Stimulated activated effector memory CD8-positive, alpha-beta T cell treated with anti-CD3 and anti-CD28 coated beads, Interleukin-12 subunit alpha, Interleukin-12 subunit beta, amount 100 ng/mL, for 72 hours (primary cell): ENCODE measurements around the gene ATAT1.
"Not testable (repeated sequence)": the region's sequence is repeated elsewhere in the genome, so short reads cannot be mapped to it uniquely, and the experiment has no call there.

Experiments
- ATAC-seq: fragments of 150-1000 bp; cut with Tn5 transposase; 2 replicates; pipeline ENCODE4 v1.10.0; 2021
- DNase-seq, 2 donors: peaks; one replicate each; pipeline ENCODE4 v3.0.0; 2021 to 2022; ENCODE audit warnings: low spot score in 2 of 2
- H3K27ac Mint-ChIP-seq: one replicate; pipeline ENCODE4 v1.8.0; 2022; ENCODE audit warnings: mild to moderate bottlenecking, mixed read lengths
- H3K36me3 Mint-ChIP-seq: one replicate; pipeline ENCODE4 v1.8.0; 2022; ENCODE audit warnings: mild to moderate bottlenecking, mixed read lengths
- H3K4me1 Mint-ChIP-seq: one replicate; pipeline ENCODE4 v1.8.0; 2022; ENCODE audit warnings: mixed read lengths
- H3K4me3 Mint-ChIP-seq: one replicate; pipeline ENCODE4 v1.8.0; 2022; ENCODE audit warnings: mild to moderate bottlenecking, mixed read lengths
- H3K9me3 Mint-ChIP-seq: one replicate; pipeline ENCODE4 v1.8.0; 2022; ENCODE audit warnings: mixed read lengths

The ATAT1 gene

DNA sequence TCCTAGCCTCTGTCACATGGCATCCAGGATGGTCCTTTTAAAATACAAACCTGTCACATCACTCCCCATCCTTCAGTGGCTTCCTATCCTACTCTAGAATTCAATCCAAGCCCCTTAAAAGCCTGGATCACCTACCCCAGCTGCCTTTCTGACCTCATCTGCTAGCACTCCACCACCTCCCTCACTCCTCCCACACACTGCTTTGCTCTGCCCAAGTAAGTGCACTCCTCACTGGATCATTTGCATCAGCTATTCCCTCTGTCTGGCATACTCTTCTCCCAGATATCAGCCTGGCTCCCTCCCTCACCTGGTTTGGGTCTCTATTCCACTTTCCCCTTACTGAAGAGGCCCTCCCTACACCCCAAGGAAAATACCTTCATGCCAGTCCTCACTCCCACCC is 30.8 kb downstream of the ATAT1 start:
- no peaks in the 10 kb centered on the region for H3K4me1 Mint-ChIP-seq
- peaks cover 99% of the 10 kb centered on the region for H3K36me3 Mint-ChIP-seq
- DNase-seq: no peak
- no peak overlapping the region for H3K4me3 Mint-ChIP-seq
- ATAC-seq: no peak
- peak overlapping the region; percentile 14 for H3K27ac Mint-ChIP-seq
- no peaks in the 10 kb centered on the region for H3K9me3 Mint-ChIP-seq

DNA sequence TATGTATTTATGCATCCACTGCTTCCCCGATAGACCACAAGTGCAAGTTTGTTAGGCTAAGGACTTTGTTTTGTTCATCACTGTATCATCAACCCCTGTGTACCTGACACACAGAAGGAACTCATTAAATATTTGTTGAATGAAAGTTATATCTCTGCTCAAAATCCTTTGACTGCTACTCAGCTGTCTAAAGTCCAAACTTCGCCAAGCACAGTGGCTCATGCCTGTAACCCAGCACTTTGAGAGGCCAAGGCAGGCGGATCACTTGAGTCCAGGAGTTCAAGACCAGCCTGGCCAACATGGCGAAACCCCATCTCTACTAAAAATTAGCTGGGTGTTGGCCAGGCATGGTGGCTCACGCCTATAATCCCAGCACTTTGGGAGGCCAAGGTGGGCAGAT is 31.2 kb downstream of the ATAT1 start:
- not testable (repeated sequence) for H3K9me3 Mint-ChIP-seq, H3K4me3 Mint-ChIP-seq, ATAC-seq, DNase-seq, H3K4me1 Mint-ChIP-seq
- peak overlapping the region; percentile 14 for H3K27ac Mint-ChIP-seq
- peaks cover 99% of the 10 kb centered on the region for H3K36me3 Mint-ChIP-seq

DNA sequence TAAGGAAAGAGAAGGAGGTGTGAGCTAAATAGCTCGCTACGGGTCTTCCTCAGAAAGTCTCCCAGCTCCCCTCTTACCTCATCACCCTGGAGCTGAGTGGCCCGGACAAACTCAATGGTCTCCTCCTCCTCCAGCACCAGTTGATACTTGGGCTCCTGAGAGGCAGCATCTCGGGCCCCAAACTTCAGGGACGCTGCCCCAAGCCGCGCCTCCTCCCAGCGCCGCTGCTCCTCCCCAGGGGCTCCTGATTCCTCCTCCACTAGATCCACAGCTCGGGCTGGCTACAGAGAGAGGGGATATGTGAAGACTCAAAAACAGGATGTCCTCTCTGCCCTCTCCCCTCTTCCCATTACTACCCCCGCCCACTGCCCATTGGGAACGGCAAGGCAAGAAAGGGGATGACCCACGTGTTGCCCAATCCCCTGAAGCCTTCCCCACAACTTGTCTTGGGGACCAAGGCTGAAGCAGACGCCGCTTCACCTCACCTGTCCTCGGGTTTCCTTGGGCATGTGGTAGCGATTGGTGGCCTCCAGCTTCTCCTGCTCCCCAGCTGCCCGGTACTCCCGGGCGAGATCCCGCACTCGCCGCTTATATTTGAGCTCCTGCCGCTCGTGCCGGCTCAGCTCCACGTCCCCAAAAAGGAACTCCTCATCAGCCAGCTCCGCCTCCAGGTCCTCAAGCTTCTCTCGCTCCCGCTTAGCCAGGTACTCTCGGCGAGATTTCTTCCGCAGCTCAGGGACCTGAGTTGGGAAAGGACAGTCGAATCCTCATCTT is 38.5 kb downstream of the ATAT1 start:
- Mint-ChIP-seq H3K27ac (peak overlapping the region; percentile 72), H3K36me3 (peaks cover 97% of the 10 kb centered on the region), H3K9me3 (no peaks in the 10 kb centered on the region), H3K4me3 (no peak overlapping the region), H3K4me1 (peaks cover 14% of the 10 kb centered on the region)
- ATAC-seq (no peak), DNase-seq (no peak)

DNA sequence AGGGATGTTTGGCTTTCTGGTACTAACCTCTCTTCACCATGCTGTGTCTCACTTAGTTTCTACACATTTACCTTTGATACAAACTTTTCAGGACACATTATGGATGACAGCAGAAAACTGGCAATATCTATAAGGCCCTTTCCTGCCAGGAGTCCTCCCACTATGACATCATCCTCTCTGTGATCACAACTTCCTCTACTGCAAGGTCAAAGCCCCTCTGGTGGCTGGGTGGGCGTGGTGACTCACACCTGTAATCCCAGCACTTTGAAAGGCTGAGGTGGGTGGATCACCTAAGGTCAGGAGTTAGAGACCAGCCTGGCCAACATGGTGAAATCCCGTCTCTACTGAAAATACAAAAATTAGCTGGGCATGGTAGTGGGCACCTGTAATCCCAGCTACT is 39.6 kb downstream of the ATAT1 start:
- DNase-seq: not testable (repeated sequence)
- peak; percentile 87 for ATAC-seq

DNA sequence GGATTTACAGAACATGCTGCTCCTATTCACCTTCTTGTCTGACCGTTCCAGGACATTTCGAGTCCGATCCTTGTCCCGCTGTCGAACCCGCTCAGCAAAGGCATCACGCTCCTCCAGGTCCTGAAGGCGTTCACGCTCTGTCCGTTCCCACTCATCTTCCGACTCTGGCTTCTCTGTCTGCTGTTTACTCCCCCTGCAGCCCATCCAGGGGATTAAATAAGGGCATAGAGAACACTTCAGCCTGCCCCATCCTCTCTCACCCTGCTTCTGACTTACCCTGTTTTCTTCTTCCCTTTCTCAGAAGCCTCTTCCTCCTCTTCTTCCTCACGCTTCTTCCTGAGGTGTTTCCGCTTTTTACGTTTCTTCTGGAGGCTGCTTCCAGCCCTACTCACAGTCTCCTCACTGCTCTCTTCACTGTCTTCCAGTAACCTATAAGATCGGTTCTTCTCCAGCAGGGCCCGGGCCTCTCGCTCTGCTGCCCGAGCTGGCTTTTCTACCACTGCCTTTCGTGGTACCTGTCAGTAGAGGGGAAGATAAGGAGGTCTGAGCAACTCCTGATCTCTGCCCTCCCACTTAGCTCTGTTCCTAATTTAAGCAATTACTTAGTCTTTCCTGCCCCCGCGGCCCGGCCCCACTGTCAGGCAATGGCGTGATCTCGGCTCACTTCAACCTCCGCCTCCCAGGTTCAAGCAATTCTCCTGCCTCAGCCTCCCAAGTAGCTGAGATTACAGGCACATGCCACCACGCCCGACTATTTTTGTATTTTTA is 44.3 kb downstream of the ATAT1 start:
- no peak for DNase-seq
- H3K36me3 Mint-ChIP-seq: peaks cover 77% of the 10 kb centered on the region
- peak overlapping the region; percentile 85 for H3K4me3 Mint-ChIP-seq
- ATAC-seq: no peak
- H3K9me3 Mint-ChIP-seq: no peaks in the 10 kb centered on the region
- H3K27ac Mint-ChIP-seq: peak overlapping the region; percentile 89
- peaks cover 32% of the 10 kb centered on the region for H3K4me1 Mint-ChIP-seq

More for the DNA sequence above, 39.6 kb downstream of the ATAT1 start:
- not testable (repeated sequence) for H3K9me3 Mint-ChIP-seq, H3K4me3 Mint-ChIP-seq
- H3K4me1 Mint-ChIP-seq: peaks cover 25% of the 10 kb centered on the region
- peak overlapping the region; percentile 72 for H3K27ac Mint-ChIP-seq
- H3K36me3 Mint-ChIP-seq: peaks cover 97% of the 10 kb centered on the region

DNA sequence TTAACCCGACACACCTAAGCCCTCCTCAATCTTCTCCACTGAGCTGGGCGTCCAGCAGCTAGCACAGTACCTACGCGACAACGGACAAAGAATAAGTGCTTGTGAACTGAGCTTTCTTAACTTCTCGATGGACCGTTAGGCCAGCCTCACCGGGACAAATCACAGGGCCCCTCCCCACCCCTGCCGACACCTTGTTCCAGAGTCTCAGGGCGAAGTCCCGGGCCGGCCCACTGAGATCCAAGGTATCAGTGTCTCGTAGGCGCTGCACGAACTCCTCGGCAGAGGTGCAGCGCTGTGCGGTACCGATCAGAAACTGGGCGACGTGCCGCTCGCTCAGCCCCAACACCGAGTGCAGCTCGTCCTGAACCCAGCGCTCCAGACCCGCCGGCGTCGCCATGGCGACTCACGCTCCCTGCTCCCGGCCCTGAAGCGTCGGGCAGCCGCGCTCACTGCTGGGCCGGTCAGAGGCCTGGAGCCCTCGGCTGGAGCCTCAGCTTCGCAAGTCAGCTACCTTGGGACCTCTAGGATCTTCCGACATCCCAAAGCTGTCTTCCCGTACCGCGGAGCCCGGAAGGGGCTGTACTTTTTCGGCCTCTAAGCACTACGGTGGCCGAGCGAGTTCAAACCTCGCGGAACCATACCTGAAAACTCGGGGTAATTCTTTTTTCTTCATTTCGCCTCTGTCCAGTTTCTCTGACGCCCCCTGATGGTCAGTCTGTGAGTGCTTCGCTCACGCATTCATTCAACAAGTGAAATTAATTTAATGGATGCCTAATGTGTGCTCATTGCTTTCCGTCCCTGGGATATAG is 46.0 kb downstream of the ATAT1 start, which contains the start of gene DHX16:
TSS of gene DHX16 (minus strand) at position 562 of the 809 bp plus-strand sequence. CDS start at position 397, 165 bp downstream.
- Mint-ChIP-seq H3K27ac (peak within 1 kb of the TSS; percentile 89), H3K9me3 (no peaks in the 10 kb centered on the region), H3K4me3 (peak within 1 kb of the TSS; percentile 85), H3K4me1 (peaks cover 33% of the 10 kb centered on the region), H3K36me3 (peaks cover 77% of the 10 kb centered on the region)
- peak; percentile 88 for ATAC-seq
- peak; percentile 81 to 96 for DNase-seq

DNA sequence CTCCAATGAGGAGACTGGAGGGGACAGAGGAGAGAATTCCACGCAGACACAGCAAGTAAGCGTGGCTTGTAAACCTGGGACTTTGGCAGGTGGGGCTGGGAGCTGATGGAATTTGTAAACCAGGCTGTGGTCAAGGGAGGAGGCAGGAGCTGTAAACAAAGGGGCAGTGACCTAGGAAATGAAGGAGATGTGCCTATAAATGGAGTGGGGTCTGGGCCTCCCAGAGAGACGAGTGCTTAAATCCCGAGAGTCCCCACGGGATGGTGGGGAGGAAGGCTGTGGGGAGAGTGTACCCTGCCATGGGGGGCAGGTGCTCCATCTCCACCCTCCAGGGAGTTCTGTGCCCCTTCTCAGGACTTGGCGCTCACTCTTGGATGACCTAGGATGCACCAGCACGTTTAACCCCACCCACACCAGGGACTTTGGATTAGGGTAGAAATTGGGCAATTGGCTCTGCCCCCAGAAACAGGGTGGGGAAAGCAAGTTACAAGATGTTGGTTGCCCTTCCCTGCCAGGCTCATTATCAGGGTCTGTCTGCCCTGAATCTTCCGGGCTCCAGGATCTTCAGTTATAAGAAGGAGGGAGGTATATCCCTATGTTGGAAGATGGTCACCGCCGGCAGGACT is 50.1 kb downstream of the ATAT1 start:
- H3K4me3 Mint-ChIP-seq: no peak overlapping the region
- H3K27ac Mint-ChIP-seq: peak overlapping the region; percentile 55
- no peaks in the 10 kb centered on the region for H3K9me3 Mint-ChIP-seq
- DNase-seq (no peak), ATAC-seq (no peak)
- peaks cover 79% of the 10 kb centered on the region for H3K36me3 Mint-ChIP-seq
- peaks cover 49% of the 10 kb centered on the region for H3K4me1 Mint-ChIP-seq

DNA sequence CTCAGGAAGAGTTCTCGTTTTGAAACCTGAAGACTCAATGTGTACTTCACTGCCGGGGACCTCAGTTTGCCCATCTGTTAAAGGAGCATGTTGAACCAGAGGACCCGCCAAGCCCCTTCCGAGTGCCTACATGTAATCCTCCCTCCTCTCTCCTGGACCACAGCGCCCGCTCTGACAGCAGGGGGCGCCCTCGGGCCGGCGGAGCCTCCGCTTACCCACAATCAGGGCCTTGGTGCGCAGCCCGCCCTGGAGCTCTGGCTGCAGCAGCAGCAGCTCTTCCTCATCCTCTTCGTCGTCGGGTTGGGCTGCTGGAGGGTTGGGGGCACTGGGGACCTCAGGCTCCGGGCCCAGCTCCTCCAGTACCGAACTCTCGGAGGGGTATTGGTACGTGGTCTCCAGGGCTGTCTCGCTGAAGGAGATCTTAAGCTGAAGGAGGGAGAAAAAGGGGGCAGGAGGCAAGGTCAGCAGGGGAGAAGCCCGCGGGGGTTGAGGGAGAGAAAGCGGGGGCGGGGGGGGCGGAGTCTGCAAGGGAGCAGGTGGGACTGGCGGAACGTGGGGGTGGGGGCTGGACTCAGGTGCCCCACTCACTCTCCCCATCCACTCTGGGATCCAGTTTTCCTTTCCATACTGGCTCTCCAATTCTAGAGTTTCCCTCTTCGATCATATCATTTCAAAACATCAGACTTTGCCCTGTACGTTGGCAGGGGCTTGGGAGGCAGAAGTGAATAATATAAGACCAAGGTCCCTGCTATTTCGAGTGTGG is 52.5 kb downstream of the ATAT1 start:
- Mint-ChIP-seq H3K4me1 (peaks cover 55% of the 10 kb centered on the region), H3K27ac (peak overlapping the region; percentile 98), H3K36me3 (peaks cover 93% of the 10 kb centered on the region), H3K4me3 (peak overlapping the region; percentile 92), H3K9me3 (no peaks in the 10 kb centered on the region)
- DNase-seq: peak; percentile 92 to 96
- peak; percentile 72 for ATAC-seq

DNA sequence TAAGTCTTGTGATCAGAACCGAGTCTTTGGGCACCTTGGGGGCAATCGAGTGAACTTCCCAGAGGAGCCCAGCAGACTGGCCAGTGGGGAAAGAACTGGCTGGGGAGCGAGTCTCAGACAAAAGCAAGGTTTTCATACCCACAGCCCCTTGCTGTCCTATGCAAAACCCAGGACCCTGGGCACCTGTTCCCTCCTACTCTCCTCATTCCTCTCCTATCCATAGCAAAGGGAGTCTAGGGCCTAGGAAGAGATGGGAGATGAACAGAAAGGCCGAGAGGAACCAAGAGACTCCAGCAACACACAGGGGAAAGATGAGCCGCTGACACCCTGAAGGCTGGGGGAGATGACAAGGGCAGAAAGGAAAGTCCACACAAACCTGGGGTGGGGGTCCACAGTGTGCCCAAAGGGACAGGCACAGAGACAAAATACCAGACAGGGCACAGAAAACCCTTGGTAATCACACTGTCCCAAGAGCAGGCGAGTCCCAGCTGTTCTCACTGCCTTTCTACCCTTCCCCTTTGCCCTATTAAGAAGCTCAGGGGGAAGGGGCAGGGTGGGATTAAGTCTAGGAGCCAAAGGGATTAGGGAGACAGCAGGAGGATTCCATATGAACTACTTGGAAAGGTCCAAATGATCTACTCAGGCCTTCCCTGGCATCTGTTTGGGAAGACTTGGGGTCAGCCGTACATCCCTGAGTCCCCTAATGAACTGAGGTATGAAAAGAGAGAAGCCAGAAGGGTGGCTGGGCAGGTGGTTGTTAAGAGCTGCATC is 53.3 kb downstream of the ATAT1 start:
- DNase-seq: no peak

DNA sequence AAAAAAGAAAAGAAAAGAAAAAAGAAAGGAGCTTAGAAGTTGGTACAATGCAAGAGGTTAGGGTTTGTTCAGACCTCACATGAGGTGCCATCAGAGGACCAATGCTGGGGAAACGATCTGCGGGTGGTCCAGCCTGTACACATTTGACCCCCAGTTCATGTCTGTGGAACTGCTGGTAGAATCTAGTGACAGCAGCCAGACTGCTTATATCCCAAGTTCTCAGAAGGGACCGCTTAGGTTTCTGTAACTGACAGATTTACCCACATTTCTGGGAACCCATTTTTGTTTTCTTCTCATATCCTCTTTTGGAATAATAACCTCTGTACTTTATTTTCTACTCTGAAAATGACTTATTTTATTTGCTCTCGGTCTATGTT is 55.1 kb downstream of the ATAT1 start:
- no peak for DNase-seq
- Mint-ChIP-seq H3K4me1 (peaks cover 46% of the 10 kb centered on the region), H3K27ac (peak overlapping the region; percentile 98), H3K36me3 (peaks cover 100% of the 10 kb centered on the region), H3K4me3 (peak overlapping the region; percentile 92), H3K9me3 (no peaks in the 10 kb centered on the region)
- ATAC-seq: no peak

More for the DNA sequence above, 53.3 kb downstream of the ATAT1 start:
- H3K4me3 Mint-ChIP-seq: peak overlapping the region; percentile 92
- ATAC-seq: no peak
- peak overlapping the region; percentile 98 for H3K27ac Mint-ChIP-seq
- peaks cover 100% of the 10 kb centered on the region for H3K36me3 Mint-ChIP-seq
- H3K4me1 Mint-ChIP-seq: peaks cover 55% of the 10 kb centered on the region
- no peaks in the 10 kb centered on the region for H3K9me3 Mint-ChIP-seq

DNA sequence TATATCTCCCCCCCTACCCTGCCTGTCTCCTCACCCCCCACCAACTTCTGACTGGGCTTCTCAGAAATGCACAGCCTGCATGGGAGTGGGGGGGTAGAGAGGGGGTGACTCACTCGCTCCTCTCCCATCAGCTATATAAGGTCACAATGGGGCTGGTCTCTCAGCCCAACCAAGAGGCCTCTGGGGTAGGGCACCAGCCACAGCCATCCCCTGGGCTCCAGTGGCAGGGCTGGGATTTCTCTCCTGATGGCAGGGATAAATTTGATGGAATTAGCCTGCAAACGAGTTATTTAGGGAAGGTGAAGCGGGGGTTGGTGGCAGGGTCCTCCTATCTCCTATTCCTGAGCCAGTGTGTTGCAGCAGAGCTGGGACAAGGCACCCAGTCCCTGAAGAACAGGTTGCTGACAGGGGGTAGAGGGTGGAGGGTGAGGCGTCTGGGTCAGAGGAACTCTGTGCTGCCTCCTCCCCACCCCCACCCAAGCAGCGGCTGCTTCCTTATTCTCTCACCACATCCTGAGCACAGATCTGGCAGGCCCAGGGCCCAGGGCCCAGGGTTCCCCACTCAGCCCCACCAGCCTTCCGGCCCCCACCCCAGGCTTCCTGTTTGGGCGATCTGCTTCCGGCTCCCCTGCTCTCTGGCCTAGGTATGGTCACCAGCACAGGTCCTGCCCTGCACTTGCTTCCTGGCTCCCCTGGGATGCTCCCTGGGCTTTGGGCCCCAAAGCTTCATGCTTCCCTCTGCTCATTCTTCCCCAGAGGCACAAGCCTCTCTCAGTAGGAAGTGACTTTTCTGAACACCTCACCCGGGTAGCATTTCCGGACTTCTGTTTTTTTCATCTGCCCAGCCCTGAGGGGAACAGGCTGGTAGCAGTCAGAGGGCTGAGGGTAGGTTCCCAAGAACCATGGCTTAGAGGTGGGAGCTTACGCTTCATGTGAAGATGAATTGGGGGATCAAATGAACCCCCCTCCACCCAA is 55.8 kb downstream of the ATAT1 start:
- Mint-ChIP-seq H3K9me3 (no peaks in the 10 kb centered on the region), H3K36me3 (peaks cover 100% of the 10 kb centered on the region), H3K4me1 (peaks cover 47% of the 10 kb centered on the region), H3K4me3 (peak overlapping the region; percentile 92), H3K27ac (peak overlapping the region; percentile 98)
- DNase-seq (peak; percentile 65 to 91), ATAC-seq (peak; percentile 70)

DNA sequence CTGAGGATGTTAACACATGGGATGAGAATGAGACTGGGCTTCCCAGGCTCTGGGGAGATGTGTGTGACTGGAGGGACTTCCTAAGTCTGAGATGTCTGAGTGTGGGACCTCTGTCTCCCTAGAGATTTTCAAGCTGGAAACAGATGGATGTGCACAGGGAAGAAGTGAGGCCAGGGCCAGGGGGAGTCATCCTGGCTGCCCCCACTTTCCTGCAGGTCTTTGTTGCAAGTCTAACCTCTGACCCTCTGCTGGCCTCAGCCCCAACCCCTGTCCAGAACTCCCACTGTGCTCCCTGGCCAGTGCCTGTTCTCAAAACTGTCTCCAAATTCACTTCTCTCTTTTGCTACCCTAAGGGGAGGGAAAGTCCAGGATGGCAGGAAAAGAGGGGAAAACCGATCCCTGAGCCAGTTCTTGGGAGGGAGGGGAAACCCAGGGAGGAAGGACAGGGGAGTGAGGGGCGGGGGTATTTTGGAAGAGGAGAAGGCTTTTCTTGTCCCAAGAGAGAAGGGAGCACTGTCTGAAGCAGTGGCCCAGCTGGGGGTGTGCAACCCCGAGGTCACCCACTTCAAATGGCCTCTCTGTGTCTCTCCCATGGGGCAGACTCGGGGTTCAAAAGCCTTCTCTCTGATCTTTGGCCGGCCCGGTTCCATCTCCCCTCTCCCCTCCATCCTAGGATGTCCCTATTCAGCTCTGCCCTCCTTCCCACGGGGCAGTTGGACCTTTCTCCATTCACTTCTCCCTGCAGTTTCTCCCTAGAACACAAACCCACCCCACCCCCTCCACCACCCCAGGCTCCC is 56.7 kb downstream of the ATAT1 start:
- H3K4me1 Mint-ChIP-seq: peaks cover 56% of the 10 kb centered on the region
- ATAC-seq: no peak

More for the DNA sequence above, 56.7 kb downstream of the ATAT1 start:
- DNase-seq: no peak
- H3K36me3 Mint-ChIP-seq: peaks cover 93% of the 10 kb centered on the region
- H3K4me3 Mint-ChIP-seq: peak overlapping the region; percentile 92
- no peaks in the 10 kb centered on the region for H3K9me3 Mint-ChIP-seq
- peak overlapping the region; percentile 98 for H3K27ac Mint-ChIP-seq
